Panc1 (cell line): ENCODE results near the gene CCL2. TPM values are rescaled to one million over a fixed set of nuclear protein-coding genes. Genes with fewer than 3 reads are reported as not detected.

Source experiments
- ATAC-seq: fragments of 200-7000 bp; cut with Tn5 transposase; 2 replicates; pipeline ENCODE4 v1.9.1; 2020; ENCODE audit warnings: mild to moderate bottlenecking, moderate library complexity
- BruUV-seq: library from RNA; stranded (reverse); fragments of 400-500 nt; replicated peaks from 2 replicates; lab custom pipeline; 2021; lab: Mats Ljungman, UMichigan
- CTCF ChIA-PET: fragments of 300-600 bp; sonication (Branson Sonifier 250); formaldehyde crosslinking; loops from one replicate; lab custom pipeline; 2022; ENCODE audit warnings: antibody characterized with exemption; lab: Charles Lee
- POLR2A ChIA-PET: fragments of 300-600 bp; sonication (Branson Sonifier 250); formaldehyde crosslinking; loops from one replicate; lab custom pipeline; 2022; ENCODE audit warnings: antibody characterized with exemption; lab: Charles Lee
- DNase-seq: peaks from one replicate; pipeline ENCODE4 v3.0.0-alpha.2; 2010; ENCODE audit warnings: low read depth, low spot score
- H3K27ac ChIP-seq: 2 replicates; pipeline ENCODE4 v1.5.1; 2011; ENCODE audit warnings: mild to moderate bottlenecking, low read length, inconsistent platforms
- H3K27me3 ChIP-seq: fragments of 200-500 bp; sonication (Bioruptor generic); 2 replicates; pipeline ENCODE4 v1.6.0; 2014; ENCODE audit warnings: low read length, inconsistent platforms; ENCODE audit not compliant: control insufficient read depth, insufficient read depth
- H3K36me3 ChIP-seq: fragments of 200-500 bp; sonication (Bioruptor generic); 2 replicates; pipeline ENCODE4 v1.5.1; 2014; ENCODE audit warnings: inconsistent platforms, mild to moderate bottlenecking, low read length, moderate library complexity; ENCODE audit not compliant: control insufficient read depth, insufficient read depth
- H3K4me1 ChIP-seq: 2 replicates; pipeline ENCODE4 v1.5.1; 2011; ENCODE audit warnings: inconsistent platforms, mild to moderate bottlenecking, low read length, moderate library complexity; ENCODE audit not compliant: control insufficient read depth, insufficient read depth
- H3K4me3 ChIP-seq, 2 experiments: 2 replicates each; pipeline ENCODE4 v1.5.1; 2011 to 2012; ENCODE audit warnings: low read depth in 2 of 2, low read length in 2 of 2, mild to moderate bottlenecking in 2 of 2, inconsistent platforms in 1 of 2, moderate library complexity in 1 of 2
- H3K9me3 ChIP-seq: fragments of 200-500 bp; sonication (Bioruptor generic); 2 replicates; pipeline ENCODE4 v1.5.1; 2014; ENCODE audit warnings: low read depth, mild to moderate bottlenecking, inconsistent platforms, low read length, moderate library complexity; ENCODE audit not compliant: control insufficient read depth, insufficient read depth
- CTCF ChIP-seq: fragments of 450-650 bp; IDR thresholded peaks from 2 replicates; pipeline ENCODE4 v1.5.1; 2017; ENCODE audit warnings: mild to moderate bottlenecking
- POLR2AphosphoS5 ChIP-seq: IDR thresholded peaks from 2 replicates; pipeline ENCODE4 v1.6.1; 2012; ENCODE audit warnings: mild to moderate bottlenecking, low read depth, low read length, moderate library complexity
- SIN3A ChIP-seq: IDR thresholded peaks from 2 replicates; pipeline ENCODE4 v1.6.1; 2012; ENCODE audit warnings: low read depth, mild to moderate bottlenecking, low read length, moderate library complexity, borderline replicate concordance; ENCODE audit not compliant: insufficient read depth
- TCF7L2 ChIP-seq: IDR thresholded peaks from 2 replicates; pipeline ENCODE4 v1.6.1; 2011; ENCODE audit warnings: mild to moderate bottlenecking, low read depth, low read length, inconsistent platforms
- in situ Hi-C: cut with HindIII; loops from 2 replicates; pipeline ENCODE4 v1.10.0; 2016; ENCODE audit warnings: low sequenced_read_pairs, low pct_unique_long_range_greater_than_20kb
- intact Hi-C: fragments of 100-400 bp; cut with micrococcal nuclease; formaldehyde crosslinking; loops from one replicate; pipeline ENCODE4 v1.10.0; 2022; ENCODE audit not compliant: unreplicated experiment
- total RNA-seq: library from RNA; stranded (reverse); gene quantifications from one replicate; pipeline ENCODE4 v1.2.1, GENCODE V29; 2021; ENCODE audit not compliant: unreplicated experiment
- TF ChIP-seq, protein P1 (sequence below), 2 experiments: IDR thresholded peaks; 2 replicates each; pipeline ENCODE4 v1.6.1; 2011 to 2012; ENCODE audit warnings: low read depth in 2 of 2, control low read depth in 1 of 2, low read length in 1 of 2, mild to moderate bottlenecking in 1 of 2, moderate library complexity in 1 of 2; ENCODE audit not compliant: insufficient read depth in 1 of 2

Gene CCL2
- total RNA-seq, 1 experiment from 2014 or later: 513 TPM

GRCh38 chr17:34228781-34229180 is 26.3 kb upstream of the CCL2 start:
- TF ChIP-seq CTCF (no peak), POLR2AphosphoS5 (no peak)
- BruUV-seq: no TSS peak
- in situ Hi-C loops: no loop called here
- Histone ChIP-seq H3K4me1 (peaks cover 2% of the 10 kb centered on the region; the same call in 1 of the 2 replicates), H3K27me3 (no peaks in the 10 kb centered on the region), H3K36me3 (no peaks in the 10 kb centered on the region), H3K9me3 (no peaks in the 10 kb centered on the region), H3K4me3 (no peak overlapping the region), H3K27ac (no peak overlapping the region)
- no peak for ATAC-seq
- CTCF ChIA-PET: no interaction called here
- intact Hi-C loops: no loop called here
- POLR2A ChIA-PET: no interaction called here
- no peak for DNase-seq

GRCh38 chr17:34230342-34230741 is 24.7 kb upstream of the CCL2 start:
- H3K36me3 ChIP-seq: no peaks in the 10 kb centered on the region
- DNase-seq (no peak), ATAC-seq (no peak)
- no peaks in the 10 kb centered on the region for H3K9me3 ChIP-seq
- TF ChIP-seq SIN3A: no peak
- TF ChIP-seq, protein P1, sequence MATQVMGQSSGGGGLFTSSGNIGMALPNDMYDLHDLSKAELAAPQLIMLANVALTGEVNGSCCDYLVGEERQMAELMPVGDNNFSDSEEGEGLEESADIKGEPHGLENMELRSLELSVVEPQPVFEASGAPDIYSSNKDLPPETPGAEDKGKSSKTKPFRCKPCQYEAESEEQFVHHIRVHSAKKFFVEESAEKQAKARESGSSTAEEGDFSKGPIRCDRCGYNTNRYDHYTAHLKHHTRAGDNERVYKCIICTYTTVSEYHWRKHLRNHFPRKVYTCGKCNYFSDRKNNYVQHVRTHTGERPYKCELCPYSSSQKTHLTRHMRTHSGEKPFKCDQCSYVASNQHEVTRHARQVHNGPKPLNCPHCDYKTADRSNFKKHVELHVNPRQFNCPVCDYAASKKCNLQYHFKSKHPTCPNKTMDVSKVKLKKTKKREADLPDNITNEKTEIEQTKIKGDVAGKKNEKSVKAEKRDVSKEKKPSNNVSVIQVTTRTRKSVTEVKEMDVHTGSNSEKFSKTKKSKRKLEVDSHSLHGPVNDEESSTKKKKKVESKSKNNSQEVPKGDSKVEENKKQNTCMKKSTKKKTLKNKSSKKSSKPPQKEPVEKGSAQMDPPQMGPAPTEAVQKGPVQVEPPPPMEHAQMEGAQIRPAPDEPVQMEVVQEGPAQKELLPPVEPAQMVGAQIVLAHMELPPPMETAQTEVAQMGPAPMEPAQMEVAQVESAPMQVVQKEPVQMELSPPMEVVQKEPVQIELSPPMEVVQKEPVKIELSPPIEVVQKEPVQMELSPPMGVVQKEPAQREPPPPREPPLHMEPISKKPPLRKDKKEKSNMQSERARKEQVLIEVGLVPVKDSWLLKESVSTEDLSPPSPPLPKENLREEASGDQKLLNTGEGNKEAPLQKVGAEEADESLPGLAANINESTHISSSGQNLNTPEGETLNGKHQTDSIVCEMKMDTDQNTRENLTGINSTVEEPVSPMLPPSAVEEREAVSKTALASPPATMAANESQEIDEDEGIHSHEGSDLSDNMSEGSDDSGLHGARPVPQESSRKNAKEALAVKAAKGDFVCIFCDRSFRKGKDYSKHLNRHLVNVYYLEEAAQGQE (IDR thresholded peaks at IDR 0.05; ENCODE audit: insufficient read depth in 1 of 2, low read depth in 2 of 2, low read length in 1 of 2): no peak
- TF ChIP-seq POLR2AphosphoS5: no peak
- no peak for TF ChIP-seq TCF7L2
- TF ChIP-seq CTCF: no peak
- H3K27ac ChIP-seq: no peak overlapping the region
- H3K4me1 ChIP-seq: peaks cover 15% of the 10 kb centered on the region
- BruUV-seq: no TSS peak
- in situ Hi-C loops: no loop called here
- no peak overlapping the region for H3K4me3 ChIP-seq
- no peaks in the 10 kb centered on the region for H3K27me3 ChIP-seq
- ChIA-PET CTCF (interaction anchor here (0.6 kb wide), 1 partner anchor 1475 kb away, joined by 3 read pairs; no protein-coding TSS in a partner anchor), POLR2A (no interaction called here)
- intact Hi-C loops: no loop called here
